Measurements from ENCODE around the gene DMD. TPM values are rescaled to one million over a fixed set of nuclear protein-coding genes. Genes with fewer than 3 reads are reported as not detected.

Gene DMD
- polyA plus RNA-seq, 2 of the 4 experiments (the other 2 are of a cell fraction): 0.03 TPM; not detected in 1

GRCh38 chrX:31796624-31797023 lies 1414.7 kb downstream of the DMD start:
- no peaks in the 10 kb centered on the region for H3K9me3 ChIP-seq
- POLR2A ChIA-PET: no interaction called here
- CTCF ChIA-PET: no interaction called here
- ATAC-seq (no peak), DNase-seq (ENCODE audit: low read depth in 1 of 2, low spot score in 1 of 2) (no peak), FAIRE-seq (no peak)
- no peak overlapping the region for H3K4me3 ChIP-seq
- TF ChIP-seq ZC3H11A (IDR thresholded peaks at IDR 0.05) (no peak), EHF (CRISPR knock-in tag; IDR thresholded peaks at IDR 0.05) (no peak), RNF2 (IDR thresholded peaks at IDR 0.05; ENCODE audit: borderline replicate concordance, low read depth) (no peak), RARB (CRISPR knock-in tag; IDR thresholded peaks at IDR 0.05) (no peak)
- 8% methylated on average over 1 of the region's 1 CpG for WGBS (ENCODE audit: missing lambda C conversion rate)
- no peak overlapping the region for H3K4me2 ChIP-seq
- H3K27ac ChIP-seq: no peak overlapping the region
- H3K4me1 ChIP-seq: no peaks in the 10 kb centered on the region

- ChIA-PET CTCF (no interaction called here), POLR2A (no interaction called here)
- no peak for DNase-seq (ENCODE audit: low read depth in 1 of 2, low spot score in 1 of 2)
- no peak for ATAC-seq
- Histone ChIP-seq H3K4me1 (no peaks in the 10 kb centered on the region), H3K27ac (no peak overlapping the region), H3K9me3 (no peaks in the 10 kb centered on the region), H3K4me2 (no peak overlapping the region), H3K4me3 (no peak overlapping the region)
- TF ChIP-seq EP300 (IDR thresholded peaks at IDR 0.05) (no peak), FOSL2 (IDR thresholded peaks at IDR 0.05) (no peak), FOSL2 (CRISPR knock-in tag; IDR thresholded peaks at IDR 0.05) (no peak), ZFP36 (IDR thresholded peaks at IDR 0.05; ENCODE audit: borderline replicate concordance, partially characterized antibody) (no peak), POLR2A (IDR thresholded peaks at IDR 0.05; ENCODE audit: low read length) (no peak), JUNB (IDR thresholded peaks at IDR 0.05) (no peak), TFCP2L1 (CRISPR knock-in tag; IDR thresholded peaks at IDR 0.05) (no peak), PBX3 (IDR thresholded peaks at IDR 0.05) (no peak), EHMT2 (IDR thresholded peaks at IDR 0.05; ENCODE audit: low read depth) (no peak), RAD21 (conservative IDR thresholded peaks at IDR 0.05 in 1 of 2, IDR thresholded peaks at IDR 0.05 in 1 of 2) (no peak), SREBF2 (IDR thresholded peaks at IDR 0.05) (no peak), CEBPB (IDR thresholded peaks at IDR 0.05) (no peak), EHF (CRISPR knock-in tag; IDR thresholded peaks at IDR 0.05) (no peak), USF2 (IDR thresholded peaks at IDR 0.05) (no peak), POLR2AphosphoS2 (conservative IDR thresholded peaks at IDR 0.05; ENCODE audit: low read length) (no peak), ZSCAN20 (CRISPR knock-in tag; IDR thresholded peaks at IDR 0.05) (no peak), REST (IDR thresholded peaks at IDR 0.05) (no peak)
- no peak for FAIRE-seq
- 23% methylated on average over 5 of the region's 5 CpGs for WGBS (ENCODE audit: missing lambda C conversion rate)
Measured at GRCh38 chrX:31747411-31747810, 1463.9 kb downstream of the DMD start.

GRCh38 chrX:31743004-31743403 lies 1468.3 kb downstream of the DMD start:
- no peak for TF ChIP-seq BHLHE40 (IDR thresholded peaks at IDR 0.05; ENCODE audit: low read depth, low read length)
- TF ChIP-seq HOXB5 (CRISPR knock-in tag; IDR thresholded peaks at IDR 0.05): no peak
- no peak for TF ChIP-seq JUNB (IDR thresholded peaks at IDR 0.05)
- no peak for TF ChIP-seq ESRRA (IDR thresholded peaks at IDR 0.05; ENCODE audit: borderline replicate concordance, low read length)
- no peak for TF ChIP-seq KDM1A (IDR thresholded peaks at IDR 0.05; ENCODE audit: low read depth)
- H3K4me3 ChIP-seq: no peak overlapping the region
- no peaks in the 10 kb centered on the region for H3K9me3 ChIP-seq
- H3K27ac ChIP-seq: no peak overlapping the region
- WGBS (ENCODE audit: missing lambda C conversion rate): 2% methylated on average over 4 of the region's 4 CpGs
- CTCF ChIA-PET: no interaction called here
- POLR2A ChIA-PET: no interaction called here
- H3K4me2 ChIP-seq: no peak overlapping the region
- FAIRE-seq (peak; percentile 23), ATAC-seq (no peak), DNase-seq (ENCODE audit: low read depth in 1 of 2, low spot score in 1 of 2) (no peak)
- H3K4me1 ChIP-seq: no peaks in the 10 kb centered on the region

Measured in A549 (cell line).